HG03520 (cell line): ENCODE measurements around the gene ZNF776.
"Not testable (repeated sequence)": the region's sequence is repeated elsewhere in the genome, so short reads cannot be mapped to it uniquely, and the experiment has no call there.

Experiments
- ATAC-seq: cut with Tn5 transposase; IDR thresholded peaks from one replicate; pipeline ENCODE4 v1.9.1; 2021; ENCODE audit warnings: mild to moderate bottlenecking, moderate library complexity; ENCODE audit not compliant: unreplicated experiment

ZNF776 gene

DNA sequence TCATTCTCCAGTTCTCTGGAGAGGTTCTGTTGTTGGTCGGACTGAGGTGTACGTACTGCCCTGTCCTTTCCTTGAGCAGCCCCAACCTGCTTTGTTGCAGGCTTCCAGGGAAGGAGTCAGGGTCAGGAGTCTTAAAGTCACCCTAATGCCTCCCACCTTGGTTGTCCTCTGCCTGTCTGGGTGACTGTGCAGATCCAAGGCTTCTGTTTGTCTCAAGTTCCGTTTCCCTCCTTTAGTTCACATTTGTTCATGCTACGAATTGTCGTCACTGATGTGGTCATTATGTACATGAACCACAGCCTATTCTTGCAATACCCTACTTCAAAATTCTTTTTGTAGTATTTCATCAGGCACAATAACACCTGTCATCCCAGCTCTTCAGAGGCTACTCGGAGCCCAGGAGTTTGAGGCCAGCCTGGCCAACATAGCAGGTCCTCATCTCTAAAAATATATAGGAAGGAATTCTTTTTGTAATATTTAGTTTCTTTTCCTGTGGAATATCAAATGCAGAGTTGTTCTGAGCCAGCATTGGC, 30.2 kb downstream of the ZNF776 start:
- ATAC-seq = no peak

DNA sequence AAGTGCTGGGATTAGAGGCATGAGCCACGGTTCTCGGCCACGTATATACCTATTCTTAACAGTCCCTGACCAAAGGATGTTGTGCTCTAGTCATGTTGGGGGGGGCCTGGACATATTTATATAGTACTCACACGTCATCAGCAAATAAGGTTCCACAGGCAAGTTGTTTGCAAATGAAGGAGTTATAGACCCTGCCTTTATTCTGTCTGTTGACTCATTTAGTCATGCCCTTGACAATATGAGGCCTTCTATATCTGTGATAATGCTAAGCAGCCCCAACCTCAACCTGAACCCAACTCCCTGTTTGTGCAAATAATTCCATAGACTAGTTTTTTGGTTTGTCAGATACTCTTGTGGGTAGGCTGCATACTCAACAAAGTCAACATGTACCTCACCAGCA, 31.7 kb downstream of the ZNF776 start:
- no peak for ATAC-seq

DNA sequence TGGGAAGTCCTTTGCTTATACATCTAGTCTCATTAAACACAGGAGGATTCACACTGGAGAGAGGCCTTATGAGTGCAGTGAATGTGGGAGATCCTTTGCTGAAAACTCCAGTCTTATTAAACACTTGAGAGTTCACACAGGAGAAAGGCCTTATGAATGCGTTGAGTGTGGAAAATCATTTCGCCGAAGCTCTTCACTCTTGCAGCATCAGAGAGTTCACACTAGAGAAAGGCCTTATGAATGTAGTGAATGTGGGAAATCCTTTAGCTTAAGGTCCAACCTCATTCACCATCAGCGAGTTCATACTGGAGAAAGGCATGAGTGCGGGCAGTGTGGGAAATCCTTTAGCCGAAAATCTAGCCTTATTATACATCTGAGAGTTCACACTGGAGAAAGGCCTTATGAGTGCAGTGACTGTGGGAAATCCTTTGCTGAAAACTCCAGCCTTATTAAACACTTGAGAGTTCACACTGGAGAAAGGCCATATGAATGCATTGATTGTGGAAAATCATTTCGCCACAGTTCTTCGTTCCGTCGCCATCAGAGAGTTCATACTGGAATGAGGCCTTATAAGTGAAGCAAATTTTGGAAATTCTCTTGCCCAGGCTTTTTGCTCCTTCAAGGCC, 32.7 kb downstream of the ZNF776 start:
- ATAC-seq = no peak

DNA sequence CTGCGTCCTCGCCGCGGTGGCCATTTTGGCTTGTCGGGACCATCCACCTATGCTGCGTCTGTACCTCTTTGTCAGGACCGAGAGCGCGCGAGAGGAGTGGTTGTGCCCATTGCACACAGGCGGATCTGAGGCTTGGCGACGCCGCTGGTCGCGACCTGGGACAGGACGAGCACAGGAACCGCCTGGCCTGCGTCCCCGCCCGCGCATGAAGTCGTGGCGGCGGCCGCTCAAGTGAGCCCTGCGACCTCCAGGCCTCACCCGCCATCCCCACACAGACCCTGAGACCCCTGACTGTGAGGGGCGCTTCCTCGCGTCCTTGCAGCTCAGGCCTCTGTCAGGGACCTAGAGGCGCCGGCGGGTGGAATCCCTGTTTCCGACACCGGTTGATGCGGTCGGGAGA, 39.7 kb downstream of the ZNF776 start:
- ATAC-seq = no peak

DNA sequence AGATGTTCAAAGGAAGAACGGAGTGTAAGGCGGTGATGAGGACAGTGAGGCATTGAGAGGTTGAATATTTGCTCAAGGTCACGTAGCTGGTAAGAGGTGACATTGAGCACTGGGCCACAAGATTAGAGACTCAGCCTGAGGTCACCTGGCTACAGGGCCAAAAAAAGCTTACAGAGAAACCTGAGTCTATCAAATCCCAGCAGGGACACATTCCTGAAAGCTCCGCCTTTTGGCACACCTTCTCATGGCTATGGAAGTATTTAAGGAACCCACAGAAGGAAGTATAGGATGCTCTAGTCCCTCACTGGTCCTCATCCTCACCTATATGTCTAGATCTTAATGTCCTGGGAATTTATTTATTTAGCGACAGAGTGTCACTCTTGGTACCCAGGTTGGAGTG, 40.3 kb downstream of the ZNF776 start:
- no peak for ATAC-seq

DNA sequence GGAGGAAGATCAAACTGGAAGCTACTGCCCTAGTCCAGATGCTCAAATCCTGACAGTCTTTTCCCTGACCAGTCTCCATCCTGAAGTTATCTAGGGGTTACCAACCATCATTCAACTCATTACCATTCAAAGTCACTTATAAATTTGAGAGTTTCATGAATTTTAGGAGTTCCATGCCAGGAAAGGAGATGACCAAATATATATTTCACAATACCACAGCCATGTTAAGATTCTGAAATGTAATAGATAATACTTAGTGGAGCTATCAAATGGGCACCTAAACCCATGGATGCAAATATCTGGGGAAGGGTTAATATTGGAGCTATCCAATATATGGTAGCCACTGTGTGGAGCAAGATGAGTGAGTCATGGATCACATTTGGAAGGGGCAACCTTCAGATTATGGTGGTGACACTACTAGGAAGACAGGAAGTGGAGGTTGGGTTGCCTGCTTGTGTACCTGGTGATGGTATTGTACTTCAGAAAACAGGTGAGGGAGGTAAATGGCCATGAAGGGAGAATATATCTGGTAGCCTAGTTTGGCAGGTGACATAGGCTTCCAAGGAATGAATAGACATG, 41.6 kb downstream of the ZNF776 start:
- no peak for ATAC-seq

DNA sequence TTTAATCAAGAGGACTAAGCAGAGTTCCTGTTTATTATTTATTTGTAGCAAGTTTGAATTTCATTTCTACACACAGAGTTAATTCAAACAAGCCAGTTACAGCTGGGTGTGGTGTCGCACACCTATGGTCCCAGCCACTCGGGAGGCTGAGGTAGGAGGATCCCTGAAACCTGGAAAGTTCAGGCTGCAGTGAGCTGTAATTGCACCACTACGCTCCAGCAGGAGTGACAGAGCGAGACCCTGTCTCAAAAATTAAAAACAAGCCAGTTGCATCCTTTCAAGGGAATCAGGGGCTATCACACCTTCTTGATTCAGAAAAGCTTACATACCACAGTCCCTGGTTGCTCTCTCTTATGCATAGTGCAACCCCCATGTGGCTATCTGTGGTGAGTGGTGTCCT, 42.7 kb downstream of the ZNF776 start:
- no peak for ATAC-seq

DNA sequence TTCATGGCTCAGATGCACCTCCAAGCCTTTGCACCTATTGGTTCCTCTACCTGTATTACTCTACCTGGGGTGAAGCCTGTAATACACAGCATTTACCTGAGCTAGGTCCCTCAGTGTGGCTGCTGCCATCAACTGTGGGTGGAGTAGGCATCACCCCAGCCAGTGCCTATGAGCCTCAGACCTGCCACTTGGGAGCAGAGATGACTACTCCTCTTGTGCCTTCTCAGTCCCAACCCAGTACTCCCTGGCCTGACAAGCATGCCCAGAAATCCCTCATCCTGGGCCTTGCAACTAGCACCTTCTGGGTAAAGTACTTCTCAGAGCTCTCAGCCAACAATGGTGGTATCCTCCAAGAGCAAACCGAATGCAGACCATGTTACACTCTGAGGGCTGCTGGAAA, 50.0 kb downstream of the ZNF776 start:
- ATAC-seq = not testable (repeated sequence)

DNA sequence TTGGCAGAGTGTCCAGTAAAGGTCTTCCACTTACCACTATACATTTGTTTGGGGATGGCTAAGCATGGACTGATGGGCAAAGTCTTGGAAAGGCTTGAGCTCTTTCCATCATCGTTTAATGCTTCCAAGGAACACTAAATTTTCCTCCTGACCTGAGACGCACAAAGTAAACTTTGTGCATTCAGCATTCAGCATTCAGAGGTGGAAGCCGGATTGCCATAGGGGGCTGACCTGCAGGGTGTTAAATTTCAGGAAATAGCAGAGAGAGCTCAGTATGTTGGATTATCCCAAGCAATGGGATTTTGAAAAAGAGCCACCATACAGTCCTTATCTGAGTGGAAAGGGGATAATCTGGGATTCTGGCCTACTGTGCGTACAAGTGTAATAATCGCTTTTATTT, 54.1 kb downstream of the ZNF776 start:
- ATAC-seq = no peak

DNA sequence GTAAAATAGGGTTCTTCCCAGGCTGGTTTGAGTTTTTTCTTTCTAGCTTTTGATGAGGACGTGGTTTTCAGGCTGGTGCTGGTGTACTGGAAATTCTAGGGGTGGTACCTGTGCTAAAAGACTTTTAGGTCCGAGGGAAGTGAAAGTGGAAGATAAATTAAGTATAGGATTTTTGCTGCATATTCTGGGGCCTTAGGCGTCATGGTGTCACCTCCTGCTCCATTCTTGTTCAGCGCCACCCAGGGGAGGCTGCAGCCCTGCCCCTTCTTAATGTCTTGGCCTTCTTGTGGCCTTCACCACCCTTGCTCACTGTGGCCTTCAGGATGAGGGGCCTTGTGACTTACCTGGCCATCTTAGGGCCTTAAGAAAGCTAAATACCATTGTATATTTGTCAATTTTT, 55.7 kb downstream of the ZNF776 start:
- no peak for ATAC-seq

DNA sequence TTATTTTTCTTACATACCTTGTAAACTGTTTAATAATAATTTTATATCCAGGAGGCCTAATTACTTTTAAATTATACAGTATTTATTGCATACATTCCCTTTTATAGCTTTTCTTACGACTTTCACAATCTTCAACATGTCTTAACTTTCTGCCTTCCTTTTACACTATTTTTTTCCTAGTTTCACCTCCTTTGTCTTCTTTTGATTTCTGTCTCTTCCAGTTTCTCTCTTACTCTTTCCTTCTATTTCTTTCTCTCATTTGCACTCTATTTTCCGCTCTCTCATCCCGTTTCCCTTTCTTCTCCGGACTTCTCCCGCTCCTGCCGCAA, 56.6 kb downstream of the ZNF776 start:
- no peak for ATAC-seq

DNA sequence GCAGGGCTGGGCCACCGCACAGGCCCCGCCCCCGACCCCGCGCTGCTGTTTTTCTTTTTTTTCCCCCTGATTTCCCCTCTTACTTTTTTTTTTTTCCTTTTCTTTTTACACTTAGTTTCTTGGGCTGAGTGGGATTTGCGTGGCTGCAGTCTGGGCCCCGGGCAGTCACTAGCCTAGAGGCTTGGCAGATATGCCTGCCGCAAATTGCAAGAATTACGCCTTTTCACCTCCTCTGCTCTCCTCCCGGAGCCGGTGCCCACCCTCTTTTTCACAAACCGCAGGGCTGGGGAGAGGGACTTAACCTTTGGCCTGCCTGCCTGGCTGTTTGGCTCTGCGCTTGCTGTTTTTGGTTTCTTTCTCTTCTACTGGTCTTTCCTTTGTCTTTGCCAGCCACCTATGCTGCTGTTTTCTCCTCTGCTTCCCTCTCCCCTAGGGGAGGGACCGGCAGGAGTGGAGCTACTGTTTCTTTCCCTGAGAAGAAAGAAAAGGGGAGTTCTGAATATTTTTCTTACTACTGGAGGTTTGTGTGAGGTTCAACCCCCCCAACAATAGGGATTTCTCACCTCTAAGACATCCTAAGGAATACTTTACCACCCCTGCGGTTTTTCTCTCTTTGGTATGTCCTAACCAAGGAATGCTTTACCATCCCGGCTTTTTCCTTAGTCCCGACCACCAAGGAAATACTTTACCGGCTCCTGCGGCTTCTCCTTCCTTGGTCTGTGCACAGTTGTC, 57.1 kb downstream of the ZNF776 start:
- no peak for ATAC-seq

DNA sequence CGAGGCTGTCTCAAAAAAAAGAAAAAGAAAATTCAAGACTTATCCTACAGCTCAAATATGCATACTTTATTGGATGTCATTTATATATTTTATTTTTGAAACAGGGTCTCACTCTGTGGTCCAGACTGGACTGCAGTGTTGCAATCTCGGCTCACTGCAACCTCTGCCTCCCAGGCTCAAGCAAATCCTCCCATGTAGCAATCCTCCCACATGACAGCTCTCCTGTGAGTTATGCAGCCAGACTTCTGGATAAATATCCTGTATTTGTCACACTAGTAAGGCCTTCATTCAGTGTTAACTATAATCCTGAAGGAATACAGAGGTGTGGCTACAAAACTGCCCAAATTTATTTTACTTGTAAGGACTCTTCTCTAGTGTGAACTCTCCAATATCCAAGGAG, 60.9 kb downstream of the ZNF776 start:
- no peak for ATAC-seq
